HepG2 (cell line): ENCODE data around the gene ANKRD62.

Source experiments
- KDM5B ChIP-seq: sonication (generic); formaldehyde crosslinking; IDR thresholded peaks from 2 replicates; pipeline ENCODE4 v1.4.0; 2020; ENCODE audit warnings: missing genetic modification reagents, mild to moderate bottlenecking, borderline replicate concordance
- POLR2AphosphoS5 ChIP-seq: IDR thresholded peaks from 2 replicates; pipeline ENCODE4 v1.6.1; 2012; ENCODE audit warnings: low read depth, low read length
- TF ChIP-seq, protein P1 (sequence below): IDR thresholded peaks from 2 replicates; pipeline ENCODE4 v1.6.1; 2012; ENCODE audit warnings: inconsistent platforms

DNA sequence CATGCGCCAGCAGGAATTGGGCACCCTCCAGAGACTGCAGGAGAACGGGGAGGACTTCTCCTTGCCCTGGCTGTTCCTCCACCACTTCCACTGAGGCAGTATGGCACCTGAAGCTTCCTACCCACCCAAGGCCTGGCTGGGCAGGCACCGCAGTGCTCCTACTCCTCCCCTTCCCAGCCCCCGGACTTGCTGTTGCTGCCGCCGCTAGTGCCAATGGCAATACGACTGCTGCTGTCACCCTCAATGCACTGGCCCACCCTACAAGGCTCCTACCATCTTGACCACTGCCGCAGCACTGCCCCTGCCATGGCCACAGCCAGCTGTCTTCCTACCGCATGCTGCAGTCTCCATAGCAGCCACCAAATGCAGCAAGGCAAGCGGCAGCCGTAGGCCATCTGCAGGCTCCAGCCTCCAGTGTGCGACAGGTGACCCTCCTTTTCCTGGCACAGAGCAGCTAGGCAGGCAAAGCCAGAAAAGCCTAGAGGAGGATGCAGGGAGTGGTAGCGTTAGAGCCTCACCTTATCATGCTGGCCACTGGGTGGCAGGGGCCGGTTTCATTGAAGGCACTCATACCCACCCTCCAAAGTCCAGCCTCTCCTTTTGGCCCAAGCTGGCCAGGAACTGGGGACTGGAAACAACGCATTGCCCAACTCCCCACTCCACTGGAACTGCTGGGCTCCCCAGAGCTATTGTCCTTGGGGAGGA, 47.4 kb upstream of the ANKRD62 start:
- TF ChIP-seq KDM5B (CRISPR knock-in tag) (no peak), POLR2AphosphoS5 (no peak)
- TF ChIP-seq, protein P1, sequence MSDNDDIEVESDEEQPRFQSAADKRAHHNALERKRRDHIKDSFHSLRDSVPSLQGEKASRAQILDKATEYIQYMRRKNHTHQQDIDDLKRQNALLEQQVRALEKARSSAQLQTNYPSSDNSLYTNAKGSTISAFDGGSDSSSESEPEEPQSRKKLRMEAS, result no peak
